T-helper 2 cell (primary cell): ENCODE results near the gene PTPRK.
A peak's percentile ranks its signal among the peaks of the same experiment; 100 is the strongest.
"Not testable (repeated sequence)": the region's sequence is repeated elsewhere in the genome, so short reads cannot be mapped to it uniquely, and the experiment has no call there.

ENCODE experiments used
- DNase-seq, 5 experiments: peaks; one replicate each; pipeline versions ENCODE4 v3.0.0 to v3.0.0-alpha.2; 2012 to 2022

Gene PTPRK

GRCh38 chr6:128437685-128438084, 82.7 kb downstream of the PTPRK start:
- no peak for DNase-seq

GRCh38 chr6:128434752-128435151, 85.6 kb downstream of the PTPRK start:
- DNase-seq = not testable (repeated sequence)

- no peak for DNase-seq
Measured at GRCh38 chr6:128432394-128432793, 88.0 kb downstream of the PTPRK start.

GRCh38 chr6:128427139-128427538, 93.3 kb downstream of the PTPRK start:
- no peak for DNase-seq

DNA sequence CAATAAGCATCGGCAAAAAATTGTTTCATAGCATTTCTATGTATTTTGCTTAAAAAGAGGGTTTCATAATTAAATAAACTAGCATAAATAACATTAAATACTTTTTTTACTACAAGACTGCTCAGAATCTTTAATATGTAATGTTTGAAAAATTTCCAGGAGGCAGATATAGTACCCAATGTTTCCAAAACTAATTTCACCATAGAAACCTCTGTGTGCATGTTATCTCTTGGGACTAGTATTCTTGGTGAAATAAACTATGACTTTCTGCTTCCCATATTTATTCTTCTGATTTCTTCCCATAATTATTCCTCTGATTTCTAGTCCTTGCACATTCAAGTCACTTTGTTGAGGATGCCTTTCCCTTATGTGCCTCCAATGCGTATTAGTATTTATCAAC, 94.5 kb downstream of the PTPRK start:
- DNase-seq = no peak

DNA sequence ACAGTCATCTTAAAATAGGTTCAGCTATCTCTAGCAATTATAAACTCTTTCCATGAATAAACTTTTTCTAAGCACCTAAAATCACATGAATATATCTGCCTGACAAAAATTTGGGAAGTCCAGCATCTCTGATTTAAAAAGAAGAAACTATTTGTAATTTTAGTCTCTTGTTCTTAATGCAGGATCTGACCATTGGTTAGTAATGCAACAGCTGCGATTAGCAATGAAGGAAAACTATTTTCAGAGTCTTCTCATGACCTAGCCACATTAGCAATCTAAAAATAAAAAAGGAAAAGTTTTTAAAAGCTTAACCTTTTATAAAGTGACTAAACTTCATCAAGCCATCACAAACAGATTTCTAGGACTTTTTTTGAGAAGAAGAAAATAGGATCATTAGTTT, 97.5 kb downstream of the PTPRK start:
- DNase-seq = no peak

DNA sequence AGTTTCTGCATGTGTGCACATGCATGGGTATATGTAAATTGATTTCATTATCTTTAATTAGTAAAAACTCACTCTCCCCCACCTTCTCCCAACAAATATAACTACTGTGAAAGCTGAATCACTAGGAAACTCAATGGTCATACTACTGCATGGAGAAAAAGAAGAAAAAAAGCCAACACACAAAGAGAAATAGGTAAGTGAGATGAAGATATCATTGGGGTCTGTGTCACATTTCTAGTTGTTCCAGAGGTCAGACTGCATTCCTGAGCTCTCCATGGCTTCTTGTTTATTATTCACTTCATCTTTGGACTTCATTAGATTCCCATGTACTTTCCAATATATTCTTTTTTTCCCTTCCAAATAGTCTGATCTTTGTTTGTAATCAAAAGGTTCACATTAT, 98.2 kb downstream of the PTPRK start:
- DNase-seq = no peak

GRCh38 chr6:128421788-128422187, 98.6 kb downstream of the PTPRK start:
- no peak for DNase-seq

DNA sequence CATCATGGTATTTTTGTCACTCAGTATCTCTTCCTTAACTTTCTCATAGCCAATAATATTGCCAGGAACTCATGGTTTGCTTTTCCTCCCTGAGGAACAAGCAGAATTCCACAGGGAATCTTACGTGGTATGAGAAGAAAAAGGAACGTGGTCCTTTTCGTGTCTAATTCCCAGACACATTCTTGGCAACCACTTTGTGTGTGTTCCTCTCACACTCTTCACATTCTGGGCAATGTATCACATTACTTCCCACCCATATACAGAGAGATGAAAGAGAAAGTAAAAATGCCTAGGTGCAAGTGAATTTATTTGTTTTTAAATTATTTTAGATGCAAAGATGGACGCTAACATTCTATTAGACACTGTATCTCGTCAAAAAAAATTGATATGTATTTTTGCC, 102.7 kb downstream of the PTPRK start:
- no peak for DNase-seq

- DNase-seq = no peak
Measured at GRCh38 chr6:128415387-128415786, 105.0 kb downstream of the PTPRK start.

GRCh38 chr6:128414943-128415342, 105.5 kb downstream of the PTPRK start:
- no peak for DNase-seq

GRCh38 chr6:128413291-128413690, 107.1 kb downstream of the PTPRK start:
- no peak for DNase-seq

- DNase-seq = no peak
Measured at GRCh38 chr6:128412680-128413079, 107.7 kb downstream of the PTPRK start.

- no peak for DNase-seq
Measured at GRCh38 chr6:128410584-128410983, 109.8 kb downstream of the PTPRK start.

DNA sequence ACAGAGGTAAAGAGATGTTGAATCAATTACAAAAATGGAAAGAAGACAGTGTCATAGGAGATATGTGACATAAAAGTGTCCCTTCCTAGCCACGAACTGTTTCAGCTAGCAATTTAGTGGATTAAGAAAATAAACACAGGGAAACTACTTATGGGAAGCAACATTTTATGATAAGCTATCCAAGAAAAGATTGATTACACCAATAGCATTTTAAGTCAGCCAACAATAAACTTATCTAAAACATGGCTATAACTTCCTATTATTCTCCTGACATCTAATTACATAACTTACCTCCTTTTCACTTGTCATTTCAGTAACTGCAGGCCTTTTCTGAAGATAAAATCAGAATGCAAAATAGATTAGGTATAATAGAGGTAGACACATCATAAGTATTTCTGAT, 111.4 kb downstream of the PTPRK start:
- no peak for DNase-seq

DNA sequence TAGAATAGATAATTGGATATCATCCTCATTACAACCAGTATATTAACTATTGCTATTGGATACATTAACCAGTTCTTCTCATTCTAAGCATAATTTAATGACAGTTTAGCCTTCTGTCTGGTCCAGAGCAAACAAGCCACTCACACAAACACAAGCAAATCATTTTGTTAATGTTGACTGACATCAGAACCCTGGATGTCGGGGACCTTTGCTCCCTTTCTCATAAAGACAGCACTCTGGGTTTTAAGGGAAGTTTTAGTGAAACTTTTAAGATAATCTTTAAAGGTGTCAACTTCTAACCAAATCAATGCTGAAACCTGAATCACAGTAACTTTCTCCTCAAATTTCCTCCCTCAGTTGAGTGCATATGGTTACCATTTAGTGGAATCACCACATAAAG, 113.9 kb downstream of the PTPRK start:
- no peak for DNase-seq

DNA sequence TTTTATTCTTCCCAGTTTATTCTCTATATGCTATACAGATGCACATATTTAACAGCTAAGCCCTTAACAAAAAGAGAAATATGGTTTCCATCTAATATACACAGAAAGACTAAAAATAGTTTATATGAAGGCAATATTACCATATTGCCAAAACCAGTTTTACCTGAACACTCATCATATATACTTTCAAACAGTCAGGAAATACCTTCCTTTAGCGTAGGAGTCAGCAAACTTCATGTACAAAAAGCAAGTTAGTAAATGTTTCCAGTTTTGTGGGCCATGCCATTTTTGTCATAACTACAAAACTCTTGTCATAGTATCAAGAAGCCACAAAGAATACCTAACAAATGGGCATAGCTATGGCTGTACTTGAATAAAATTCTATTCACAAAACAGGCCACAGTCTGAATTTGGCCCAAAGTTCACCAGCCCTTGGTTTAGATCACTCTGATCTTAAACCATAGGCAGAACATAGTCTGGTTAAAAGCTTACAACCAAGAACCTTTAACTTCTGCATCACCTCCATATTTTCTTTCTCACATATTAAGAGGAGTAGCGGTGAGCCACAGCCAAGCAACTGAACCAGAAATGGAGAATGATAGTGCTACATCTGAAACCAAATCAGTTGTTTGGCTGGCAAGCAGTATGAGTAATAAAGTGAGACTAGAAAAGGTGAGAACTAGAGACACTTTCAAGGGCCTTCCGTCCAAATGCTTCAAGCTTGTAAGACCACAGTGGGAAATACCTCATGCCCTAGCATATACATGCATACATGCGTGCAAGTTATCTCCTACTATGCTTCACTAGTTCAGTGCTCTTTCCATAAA, 116.6 kb downstream of the PTPRK start:
- DNase-seq = peak in 1 of 5 experiments; percentile 34

DNA sequence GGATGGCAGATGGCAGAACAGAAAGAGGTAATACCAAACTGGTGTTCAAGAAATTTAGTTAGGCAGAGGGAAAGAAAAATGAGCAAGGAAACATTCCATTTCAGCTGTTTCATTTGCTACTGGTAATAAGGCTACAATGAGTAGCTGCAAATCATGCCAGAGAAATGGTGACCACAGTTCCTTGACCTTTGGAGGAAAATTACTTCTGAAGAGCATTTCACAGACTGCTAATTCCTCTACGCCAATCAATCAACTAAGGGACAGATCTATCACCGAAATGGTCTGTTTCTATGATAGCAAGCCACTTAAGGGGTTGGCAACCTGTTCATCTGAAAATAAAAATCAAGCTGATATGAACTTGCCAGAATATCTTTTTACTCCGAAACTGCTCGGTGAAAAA, 119.5 kb downstream of the PTPRK start:
- DNase-seq = no peak

GRCh38 chr6:128397996-128398395, 122.4 kb downstream of the PTPRK start:
- no peak for DNase-seq

- DNase-seq = no peak
Measured at GRCh38 chr6:128395596-128395995, 124.8 kb downstream of the PTPRK start.

DNA sequence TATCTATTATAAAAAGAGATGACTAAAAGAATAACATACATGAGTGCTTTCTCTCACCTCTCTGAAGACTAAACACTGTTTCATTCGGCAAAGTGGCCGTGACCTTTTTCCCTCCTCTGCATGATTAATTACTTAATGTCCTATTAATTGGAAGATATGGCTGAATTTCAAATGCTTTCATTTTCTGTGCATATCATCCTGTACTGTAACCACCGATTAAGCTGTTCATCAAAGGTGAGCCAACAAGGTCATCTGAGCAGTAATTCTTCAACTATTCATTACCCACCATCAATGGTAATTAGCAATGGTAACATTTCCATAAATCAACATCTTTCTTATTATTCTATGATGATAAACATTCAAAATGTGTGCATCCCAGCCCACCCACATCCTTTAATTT, 125.2 kb downstream of the PTPRK start:
- DNase-seq = no peak

DNA sequence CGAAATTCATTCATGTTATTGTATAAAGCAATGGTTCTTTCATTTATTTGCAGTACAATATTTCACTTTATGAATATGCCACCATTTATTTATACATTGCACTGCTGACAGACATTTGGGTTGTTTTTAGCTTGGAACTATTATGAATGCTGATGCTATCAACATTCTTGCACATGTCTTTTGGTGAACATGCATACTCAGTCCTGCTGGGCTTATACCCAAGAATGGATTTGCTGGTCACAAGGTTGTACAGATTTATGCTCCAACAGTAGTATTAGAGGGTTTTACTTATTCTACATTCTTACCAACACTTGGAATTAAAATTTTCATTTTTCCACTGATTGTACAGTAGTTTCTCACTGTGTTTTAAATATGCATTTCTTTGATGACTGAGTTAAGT, 126.2 kb downstream of the PTPRK start:
- DNase-seq = no peak

DNA sequence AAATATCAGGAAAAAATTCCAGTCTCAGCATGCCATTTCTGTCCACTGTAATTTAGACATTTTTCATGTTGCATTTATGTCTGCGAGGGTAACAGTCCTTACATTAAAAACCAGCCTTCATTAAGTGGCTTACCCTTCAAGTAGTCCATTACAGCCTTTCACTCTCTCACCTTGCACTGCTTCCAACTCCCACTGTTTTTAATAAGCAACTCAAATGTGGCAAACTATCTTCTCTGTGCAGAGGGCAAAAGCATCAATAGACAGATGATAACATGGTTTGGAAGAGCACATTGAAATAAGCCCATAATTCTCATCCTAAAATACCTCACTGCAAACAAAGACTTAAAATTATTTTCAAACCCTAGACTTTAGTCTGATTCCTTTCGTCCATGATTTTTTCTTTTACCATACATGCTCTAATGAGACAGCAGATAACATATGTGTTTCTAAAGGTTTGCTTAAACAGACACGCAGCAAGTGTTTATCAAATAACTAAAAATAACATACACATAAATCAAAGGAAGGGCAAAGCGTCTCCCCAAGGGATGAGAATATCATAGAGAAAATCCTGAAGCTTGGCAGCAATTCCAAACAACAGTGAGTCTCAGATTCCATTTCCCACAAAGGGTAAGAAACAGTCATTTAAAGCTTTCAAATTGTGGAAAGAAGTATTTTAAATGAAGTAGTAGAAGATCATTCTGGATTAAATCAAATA, 130.4 kb downstream of the PTPRK start:
- no peak for DNase-seq

DNA sequence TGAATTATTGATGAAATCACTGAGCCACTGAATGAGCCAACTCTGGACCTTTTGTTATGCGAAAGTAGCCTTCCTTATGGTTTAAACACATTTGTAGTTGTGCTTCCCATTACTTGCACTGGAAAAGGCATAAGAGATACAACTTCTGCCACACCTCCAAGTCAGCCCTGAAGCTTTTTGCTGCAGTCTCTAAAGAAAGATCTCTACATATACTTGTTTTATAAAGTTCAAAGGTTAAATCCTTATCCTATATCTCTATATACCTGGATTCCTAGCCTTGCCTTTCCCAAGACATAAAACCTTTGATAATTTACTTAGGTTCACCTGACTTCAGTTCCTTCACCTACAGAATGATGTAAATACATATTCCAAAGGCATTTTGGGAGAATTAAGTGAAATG, 132.0 kb downstream of the PTPRK start:
- no peak for DNase-seq
